ENCODE results near the gene HSD3B7. TPM values are rescaled to one million over a fixed set of nuclear protein-coding genes. Genes with fewer than 3 reads are reported as not detected.
A peak's percentile ranks its signal among the peaks of the same experiment; 100 is the strongest.

HSD3B7 gene
- total and polyA plus RNA-seq, 12 donors = 3.3 to 13.3 (median 5.7) TPM

DNA sequence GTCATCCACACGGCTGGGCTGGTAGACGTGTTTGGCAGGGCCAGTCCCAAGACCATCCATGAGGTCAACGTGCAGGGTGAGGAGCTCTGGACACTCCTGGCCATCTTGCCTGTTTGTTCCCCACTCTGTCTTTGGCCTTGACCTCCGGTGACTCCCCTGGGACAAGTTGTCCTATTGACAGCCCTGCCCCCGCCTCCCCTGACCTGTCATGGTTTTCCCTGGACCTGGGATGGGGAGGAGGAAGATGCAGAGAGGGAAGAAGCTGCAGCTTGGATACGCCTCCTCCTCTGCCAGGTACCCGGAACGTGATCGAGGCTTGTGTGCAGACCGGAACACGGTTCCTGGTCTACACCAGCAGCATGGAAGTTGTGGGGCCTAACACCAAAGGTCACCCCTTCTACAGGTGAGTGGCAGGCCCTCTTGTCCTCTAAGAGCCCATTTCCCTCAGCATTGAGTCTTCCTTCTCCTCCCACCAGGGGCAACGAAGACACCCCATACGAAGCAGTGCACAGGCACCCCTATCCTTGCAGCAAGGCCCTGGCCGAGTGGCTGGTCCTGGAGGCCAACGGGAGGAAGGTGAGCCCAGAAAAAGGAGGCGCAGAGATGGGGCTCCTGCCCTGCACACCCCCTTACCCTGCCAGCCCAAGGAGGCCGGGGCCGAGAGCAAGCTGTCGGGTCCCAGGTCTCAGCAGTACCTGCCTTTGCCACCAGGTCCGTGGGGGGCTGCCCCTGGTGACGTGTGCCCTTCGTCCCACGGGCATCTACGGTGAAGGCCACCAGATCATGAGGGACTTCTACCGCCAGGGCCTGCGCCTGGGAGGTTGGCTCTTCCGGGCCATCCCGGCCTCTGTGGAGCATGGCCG is 1.4 kb downstream of the HSD3B7 start:
- Histone ChIP-seq H3K27me3 (no peaks in the 10 kb centered on the region), H3K27ac (peak overlapping the region in 5 of 10 donors; percentile 64 to 81 (median 74)), H3K9me3 (no peaks in the 10 kb centered on the region), H3K4me3 (no peak overlapping the region), H3K4me1 (peaks cover 8 to 20% (median 14%) of the 10 kb centered on the region in 9 donors), H3K36me3 (peaks cover 0 to 55% (median 3%) of the 10 kb centered on the region in 9 donors)
- ATAC-seq (no peak), DNase-seq (no peak)
- 90 to 95% methylated on average over 29 of the region's 29 CpGs for WGBS, 2 donors
- TF ChIP-seq, protein P1, sequence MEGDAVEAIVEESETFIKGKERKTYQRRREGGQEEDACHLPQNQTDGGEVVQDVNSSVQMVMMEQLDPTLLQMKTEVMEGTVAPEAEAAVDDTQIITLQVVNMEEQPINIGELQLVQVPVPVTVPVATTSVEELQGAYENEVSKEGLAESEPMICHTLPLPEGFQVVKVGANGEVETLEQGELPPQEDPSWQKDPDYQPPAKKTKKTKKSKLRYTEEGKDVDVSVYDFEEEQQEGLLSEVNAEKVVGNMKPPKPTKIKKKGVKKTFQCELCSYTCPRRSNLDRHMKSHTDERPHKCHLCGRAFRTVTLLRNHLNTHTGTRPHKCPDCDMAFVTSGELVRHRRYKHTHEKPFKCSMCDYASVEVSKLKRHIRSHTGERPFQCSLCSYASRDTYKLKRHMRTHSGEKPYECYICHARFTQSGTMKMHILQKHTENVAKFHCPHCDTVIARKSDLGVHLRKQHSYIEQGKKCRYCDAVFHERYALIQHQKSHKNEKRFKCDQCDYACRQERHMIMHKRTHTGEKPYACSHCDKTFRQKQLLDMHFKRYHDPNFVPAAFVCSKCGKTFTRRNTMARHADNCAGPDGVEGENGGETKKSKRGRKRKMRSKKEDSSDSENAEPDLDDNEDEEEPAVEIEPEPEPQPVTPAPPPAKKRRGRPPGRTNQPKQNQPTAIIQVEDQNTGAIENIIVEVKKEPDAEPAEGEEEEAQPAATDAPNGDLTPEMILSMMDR (IDR thresholded peaks at IDR 0.05) = no peak
- intact Hi-C loops (cut with DNase I) = loop anchor here in 9 of 10 donors (5.0 to 10.0 kb wide), 14 partner anchors 41 to 888 kb away; partner anchors contain the start of genes STX4 (in 3 of the 9), ZNF646 (in 3 of the 9), ZNF668 (in 3 of the 9) and ZNF843 (in 3 of the 9)

DNA sequence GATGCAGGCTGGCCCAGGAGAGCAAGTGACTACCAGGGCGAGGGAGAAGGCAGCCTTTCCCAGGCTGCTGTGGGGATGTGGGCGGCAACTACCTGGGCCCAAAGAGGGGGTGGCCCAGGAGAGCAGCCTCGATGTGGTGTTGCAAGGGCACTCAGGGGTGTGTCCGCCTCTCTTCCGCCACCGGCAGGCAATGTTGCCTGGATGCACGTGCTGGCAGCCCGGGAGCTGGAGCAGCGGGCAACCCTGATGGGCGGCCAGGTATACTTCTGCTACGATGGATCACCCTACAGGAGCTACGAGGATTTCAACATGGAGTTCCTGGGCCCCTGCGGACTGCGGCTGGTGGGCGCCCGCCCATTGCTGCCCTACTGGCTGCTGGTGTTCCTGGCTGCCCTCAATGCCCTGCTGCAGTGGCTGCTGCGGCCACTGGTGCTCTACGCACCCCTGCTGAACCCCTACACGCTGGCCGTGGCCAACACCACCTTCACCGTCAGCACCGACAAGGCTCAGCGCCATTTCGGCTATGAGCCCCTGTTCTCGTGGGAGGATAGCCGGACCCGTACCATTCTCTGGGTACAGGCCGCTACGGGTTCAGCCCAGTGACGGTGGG is 2.7 kb downstream of the HSD3B7 start:
- Histone ChIP-seq H3K27ac (no peak overlapping the region), H3K27me3 (no peaks in the 10 kb centered on the region), H3K4me1 (peaks cover 8 to 20% (median 14%) of the 10 kb centered on the region in 9 donors), H3K4me3 (no peak overlapping the region), H3K36me3 (peaks cover 0 to 42% (median 3%) of the 10 kb centered on the region in 9 donors), H3K9me3 (no peaks in the 10 kb centered on the region)
- DNase-seq (no peak), ATAC-seq (no peak)
- WGBS, 2 donors = 94 to 97% methylated on average over 30 of the region's 30 CpGs
- intact Hi-C loops (cut with DNase I) = loop anchor here in 9 of 10 donors (5.0 to 10.0 kb wide), 14 partner anchors 40 to 887 kb away; partner anchors contain the start of genes STX4 (in 3 of the 9), ZNF646 (in 3 of the 9), ZNF668 (in 3 of the 9) and ZNF843 (in 3 of the 9)
- TF ChIP-seq, protein P1 (IDR thresholded peaks at IDR 0.05) = no peak

DNA sequence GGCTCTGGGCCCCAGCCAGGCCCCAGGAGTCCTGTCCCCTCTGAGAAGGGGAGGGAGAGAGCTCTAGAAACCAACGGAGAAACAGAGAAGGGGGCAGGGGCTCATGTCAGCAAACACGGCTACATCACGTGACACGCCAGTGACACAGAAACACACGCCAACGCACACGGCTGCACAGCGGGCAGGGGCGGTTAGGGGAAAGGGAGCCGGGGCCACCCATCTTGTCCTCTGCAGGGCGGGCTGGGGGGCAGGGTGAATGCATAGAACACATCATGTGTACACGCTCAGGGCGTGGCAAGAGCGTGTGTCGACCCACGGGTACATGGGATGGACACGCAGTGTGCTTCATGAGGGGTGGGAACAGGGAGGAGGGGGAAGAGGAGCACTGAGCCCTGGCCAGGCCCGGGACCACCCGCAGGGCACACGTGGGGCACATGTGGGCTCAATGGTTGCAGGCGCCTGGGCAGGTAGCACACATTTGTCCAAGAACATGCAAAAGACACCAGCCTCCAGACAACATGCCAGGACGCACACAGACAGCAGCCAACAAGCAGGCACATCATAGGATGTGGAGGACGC is 4.6 kb downstream of the HSD3B7 start:
- TF ChIP-seq, protein P1 (IDR thresholded peaks at IDR 0.05) = no peak
- WGBS, 2 donors = 84 to 89% methylated on average over 23 of the region's 23 CpGs
- Histone ChIP-seq H3K27me3 (no peaks in the 10 kb centered on the region), H3K9me3 (no peaks in the 10 kb centered on the region), H3K4me1 (peaks cover 8 to 19% (median 14%) of the 10 kb centered on the region in 9 donors), H3K4me3 (no peak overlapping the region), H3K27ac (no peak overlapping the region), H3K36me3 (peaks cover 0 to 23% (median 0%) of the 10 kb centered on the region in 9 donors)
- intact Hi-C loops (cut with DNase I) = loop anchor here in 9 of 10 donors (5.0 to 10.0 kb wide), 14 partner anchors 38 to 885 kb away; partner anchors contain the start of genes STX4 (in 4 of the 9), ZNF646 (in 3 of the 9), ZNF668 (in 3 of the 9) and ZNF843 (in 3 of the 9)
- DNase-seq = no peak
- ATAC-seq = no peak

DNA sequence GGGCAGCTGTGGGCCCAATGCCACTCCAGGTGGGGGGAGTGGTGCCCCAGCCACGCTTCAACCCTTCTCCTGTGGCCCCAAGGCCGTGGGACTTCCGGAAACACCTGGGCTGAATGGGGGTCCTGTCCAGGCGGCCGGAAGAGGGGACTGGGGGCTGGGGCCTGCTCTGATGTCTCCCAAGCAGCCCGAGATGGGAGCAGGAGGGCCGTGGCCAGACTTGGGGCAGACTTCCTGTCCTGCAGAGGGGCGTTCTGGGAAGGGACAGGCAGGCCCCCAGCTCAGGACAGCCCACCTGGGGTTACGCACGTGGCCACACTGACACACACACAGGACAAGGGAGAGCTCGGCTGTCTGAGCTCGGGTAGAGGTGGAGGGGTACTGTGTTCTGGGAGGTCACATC is 5.1 kb downstream of the HSD3B7 start:
- H3K4me3 ChIP-seq = no peak overlapping the region
- 79 to 81% methylated on average over 12 of the region's 12 CpGs for WGBS, 2 donors
- H3K27ac ChIP-seq = no peak overlapping the region
- ATAC-seq (no peak), DNase-seq (no peak)
- intact Hi-C loops (cut with DNase I) = loop anchor here in 2 of 10 donors (5.0 to 10.0 kb wide), 2 partner anchors 42 to 155 kb away; partner anchors contain the start of gene STX4 (in 1 of the 2)
- H3K9me3 ChIP-seq = no peaks in the 10 kb centered on the region
- H3K4me1 ChIP-seq = peaks cover 8 to 14% (median 10%) of the 10 kb centered on the region in 9 donors
- TF ChIP-seq, protein P1 (IDR thresholded peaks at IDR 0.05) = no peak
- H3K36me3 ChIP-seq = peaks cover 0 to 20% (median 0%) of the 10 kb centered on the region in 9 donors
- no peaks in the 10 kb centered on the region for H3K27me3 ChIP-seq

All from heart right ventricle (tissue), 16 donors.